GM20000 (cell line): ENCODE measurements around the gene NCOR1.

Source experiments
- DNase-seq: peaks from one replicate; pipeline ENCODE4 v3.0.0; 2012; ENCODE audit warnings: low spot score
- TF ChIP-seq, protein P1 (sequence below): IDR thresholded peaks from 2 replicates; pipeline ENCODE4 v1.5.1; 2012; ENCODE audit warnings: mild to moderate bottlenecking, control low read depth; ENCODE audit errors: extremely low read depth, missing control alignments

Gene NCOR1

DNA sequence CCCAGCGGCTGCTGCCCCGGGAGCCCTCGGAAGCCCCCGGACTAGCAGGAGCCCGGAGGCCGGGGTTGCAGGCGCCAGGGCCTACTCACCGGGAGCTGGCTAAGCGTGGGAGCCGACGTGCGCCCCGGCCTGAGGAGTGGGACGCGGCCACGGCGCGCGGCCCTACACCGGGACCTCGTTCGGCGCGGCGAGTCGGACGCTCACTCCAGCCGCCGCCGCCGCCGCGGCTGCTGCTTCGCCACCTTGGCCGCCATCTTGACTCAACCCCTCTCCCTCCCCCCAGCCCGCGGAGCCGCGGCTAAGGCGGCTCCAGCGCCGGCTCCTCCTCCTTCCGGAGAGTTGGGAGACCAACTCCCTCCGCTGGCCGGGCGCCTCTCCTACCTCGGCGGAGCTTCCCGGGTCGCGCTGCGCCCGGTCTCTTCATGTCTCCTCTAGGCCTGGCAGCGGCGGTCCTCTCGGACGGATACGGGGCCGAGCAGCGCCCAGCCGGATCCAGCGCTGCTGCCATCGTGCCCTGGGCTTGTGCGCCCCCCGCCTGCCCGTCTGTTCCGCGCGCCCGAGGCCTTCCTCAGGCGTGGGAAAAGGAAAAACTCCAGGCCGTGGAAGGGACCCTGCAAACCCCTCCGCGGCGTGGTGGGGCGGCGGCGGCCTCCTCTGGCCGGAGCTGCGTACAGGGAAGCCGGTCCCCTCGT lies at the start of gene NCOR1:
Gene NCOR1 (minus strand): TSS at position 262 of the 692 bp plus-strand sequence. CDS start 20,965 bp downstream, outside the sequence.
- TF ChIP-seq, protein P1, sequence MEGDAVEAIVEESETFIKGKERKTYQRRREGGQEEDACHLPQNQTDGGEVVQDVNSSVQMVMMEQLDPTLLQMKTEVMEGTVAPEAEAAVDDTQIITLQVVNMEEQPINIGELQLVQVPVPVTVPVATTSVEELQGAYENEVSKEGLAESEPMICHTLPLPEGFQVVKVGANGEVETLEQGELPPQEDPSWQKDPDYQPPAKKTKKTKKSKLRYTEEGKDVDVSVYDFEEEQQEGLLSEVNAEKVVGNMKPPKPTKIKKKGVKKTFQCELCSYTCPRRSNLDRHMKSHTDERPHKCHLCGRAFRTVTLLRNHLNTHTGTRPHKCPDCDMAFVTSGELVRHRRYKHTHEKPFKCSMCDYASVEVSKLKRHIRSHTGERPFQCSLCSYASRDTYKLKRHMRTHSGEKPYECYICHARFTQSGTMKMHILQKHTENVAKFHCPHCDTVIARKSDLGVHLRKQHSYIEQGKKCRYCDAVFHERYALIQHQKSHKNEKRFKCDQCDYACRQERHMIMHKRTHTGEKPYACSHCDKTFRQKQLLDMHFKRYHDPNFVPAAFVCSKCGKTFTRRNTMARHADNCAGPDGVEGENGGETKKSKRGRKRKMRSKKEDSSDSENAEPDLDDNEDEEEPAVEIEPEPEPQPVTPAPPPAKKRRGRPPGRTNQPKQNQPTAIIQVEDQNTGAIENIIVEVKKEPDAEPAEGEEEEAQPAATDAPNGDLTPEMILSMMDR, result no peak
- DNase-seq, result peak; percentile 92

DNA sequence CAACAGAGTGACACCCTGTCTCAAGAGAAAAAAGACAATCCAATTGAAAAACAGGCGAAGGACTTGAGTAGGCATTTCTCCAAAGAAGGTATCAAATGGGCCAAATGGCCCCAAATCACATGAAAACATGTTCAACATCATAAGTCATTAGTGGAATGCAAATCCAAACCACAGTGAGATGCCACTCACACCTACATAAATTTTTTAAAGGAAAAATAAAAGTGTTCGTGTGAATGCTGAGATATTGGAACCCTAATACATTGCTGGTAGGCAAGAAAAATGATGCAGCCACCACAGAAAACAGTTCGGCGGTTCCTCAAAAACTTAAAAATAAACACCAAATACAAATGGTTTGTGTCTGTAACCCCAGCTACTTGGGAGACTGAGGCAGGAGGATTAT lies 46.9 kb upstream of the NCOR1 start:
- no peak for DNase-seq
- TF ChIP-seq, protein P1, result no peak

DNA sequence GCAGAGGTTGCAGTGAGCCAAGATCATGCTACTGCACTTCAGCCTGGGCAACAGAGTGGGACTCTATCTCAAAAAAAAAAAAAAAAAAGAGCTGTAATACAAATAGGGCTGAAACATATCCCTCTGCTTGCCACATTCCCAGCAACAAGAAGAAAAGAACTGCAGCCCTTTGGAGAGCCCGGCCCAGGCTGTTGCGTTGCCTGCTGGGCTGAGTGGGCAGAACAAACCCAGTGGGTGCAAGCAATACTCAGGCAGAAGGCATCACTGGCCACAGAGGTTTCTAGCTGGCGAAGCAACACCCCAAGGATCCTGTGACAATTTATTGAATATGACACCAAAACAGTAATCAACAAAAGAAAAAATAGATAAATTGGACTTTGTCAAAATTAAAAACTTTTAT lies 45.7 kb upstream of the NCOR1 start:
- no peak for DNase-seq
- TF ChIP-seq, protein P1, result no peak

DNA sequence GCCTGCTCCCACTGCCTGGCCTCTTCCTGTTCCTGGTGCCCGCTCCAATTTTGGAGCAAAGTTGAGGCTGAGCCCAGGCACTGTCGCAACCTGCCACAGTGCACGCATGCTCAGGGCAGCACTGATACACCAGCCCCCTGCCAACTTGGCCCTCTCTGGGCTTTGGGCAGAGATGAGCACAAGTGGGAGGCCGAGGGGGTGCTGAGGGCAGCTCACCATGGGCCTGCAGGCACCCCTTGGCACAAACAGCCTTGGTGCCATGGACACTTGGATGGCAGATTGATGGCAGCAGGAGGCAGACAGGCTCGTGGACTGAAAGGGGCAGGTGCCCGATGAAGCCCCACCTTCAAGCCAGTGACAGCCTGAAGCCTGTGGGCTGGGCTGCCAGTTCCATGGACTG lies 44.6 kb upstream of the NCOR1 start:
- no peak for DNase-seq
- TF ChIP-seq, protein P1, result no peak

DNA sequence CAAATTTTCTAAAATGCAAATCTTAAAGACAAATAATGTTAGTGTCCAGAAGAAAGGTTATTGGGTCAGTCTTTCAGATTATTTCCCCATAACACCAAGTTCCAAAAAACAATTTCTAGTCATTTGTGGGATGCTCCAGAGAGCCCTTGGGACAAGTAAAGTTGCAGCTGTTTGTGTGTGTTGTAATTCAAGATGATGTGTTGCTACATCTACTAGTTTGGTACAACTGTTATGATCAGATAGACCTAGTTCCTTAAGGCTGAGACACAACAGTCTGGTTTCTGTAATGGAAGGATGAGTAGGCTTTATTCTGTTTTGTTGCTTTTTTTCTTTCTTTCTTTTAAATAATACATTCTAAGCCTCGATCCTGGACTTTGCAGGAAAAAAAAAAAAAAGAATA lies 43.6 kb upstream of the NCOR1 start:
- DNase-seq, result no peak
- TF ChIP-seq, protein P1, result no peak

DNA sequence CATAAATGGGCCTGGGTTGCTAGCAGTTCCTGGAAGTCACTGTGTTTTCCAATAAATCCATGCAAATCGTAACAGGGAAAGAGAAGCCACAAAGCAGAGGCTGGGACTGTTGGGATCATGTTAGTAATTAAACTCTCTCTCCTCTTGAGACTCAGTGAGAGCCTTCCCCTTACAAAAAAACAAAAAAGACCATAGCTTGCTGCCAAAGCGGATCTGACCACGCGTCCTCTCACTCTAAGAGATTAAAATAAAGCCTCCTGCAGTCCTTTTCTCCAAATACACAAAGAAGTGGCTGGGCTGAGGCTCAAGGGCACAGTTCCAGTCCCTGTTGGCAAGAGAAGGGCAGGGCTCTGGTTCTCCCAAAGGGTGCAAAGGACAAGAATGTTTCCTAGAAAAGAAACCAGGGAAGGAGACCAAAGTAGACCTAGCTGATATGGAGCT lies 40.2 kb upstream of the NCOR1 start:
- TF ChIP-seq, protein P1, result no peak
- no peak for DNase-seq

DNA sequence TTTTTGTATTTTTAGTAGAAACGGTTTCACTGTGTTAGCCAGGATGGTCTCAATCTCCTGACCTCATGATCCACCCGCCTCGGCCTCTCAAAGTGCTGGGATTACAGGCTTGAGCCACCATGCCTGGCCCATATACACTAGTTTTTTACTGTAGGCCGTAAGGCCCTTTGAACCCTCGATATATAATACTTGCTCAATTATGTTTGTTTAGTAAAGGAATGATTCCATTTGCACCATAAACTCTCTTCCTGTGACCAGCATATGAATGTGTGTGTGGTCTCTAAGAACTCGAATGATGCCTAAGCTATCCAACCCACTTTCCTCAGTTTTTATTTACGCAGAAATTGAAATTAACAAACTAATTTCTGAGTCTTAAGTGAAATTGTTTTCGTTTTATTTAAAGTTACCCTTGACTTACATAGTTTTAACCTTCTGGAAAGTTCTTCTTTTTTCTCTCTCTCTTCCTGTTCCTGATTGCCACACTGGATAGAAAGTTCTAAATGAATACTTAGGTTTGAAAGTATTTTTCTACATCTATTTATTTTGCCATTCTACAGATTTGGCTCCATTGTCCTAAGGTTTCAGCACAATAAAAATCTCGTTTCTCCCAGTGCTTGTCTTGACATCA lies 39.6 kb upstream of the NCOR1 start:
- TF ChIP-seq, protein P1, result no peak
- no peak for DNase-seq
